ELR (cell line): Measurements from ENCODE around the gene ACTRT2.

Experiments used
- DNase-seq: peaks from one replicate; pipeline ENCODE4 v3.0.0-alpha.2; 2015; ENCODE audit warnings: low read depth

Gene ACTRT2

DNA sequence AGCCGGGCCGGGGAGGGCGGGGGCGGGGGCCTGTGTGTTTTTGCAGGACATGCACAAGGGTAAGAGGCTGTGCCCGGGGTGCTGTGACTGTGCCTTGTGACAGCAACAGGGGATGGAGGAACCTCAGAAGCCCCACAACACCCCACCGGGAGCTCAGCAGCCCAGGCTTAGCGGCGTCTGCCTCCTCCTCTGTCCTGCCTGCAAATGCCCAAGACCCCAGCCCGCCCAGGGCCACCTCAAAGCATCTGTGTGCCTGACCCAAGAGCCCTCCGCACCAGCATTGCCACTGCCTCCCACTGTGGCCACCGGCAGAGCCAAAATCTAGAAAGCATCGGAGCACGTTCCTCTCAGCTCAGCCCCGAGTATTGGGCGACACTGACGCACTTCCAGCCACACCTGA lies 2.7 kb upstream of the ACTRT2 start:
- no peak for DNase-seq

DNA sequence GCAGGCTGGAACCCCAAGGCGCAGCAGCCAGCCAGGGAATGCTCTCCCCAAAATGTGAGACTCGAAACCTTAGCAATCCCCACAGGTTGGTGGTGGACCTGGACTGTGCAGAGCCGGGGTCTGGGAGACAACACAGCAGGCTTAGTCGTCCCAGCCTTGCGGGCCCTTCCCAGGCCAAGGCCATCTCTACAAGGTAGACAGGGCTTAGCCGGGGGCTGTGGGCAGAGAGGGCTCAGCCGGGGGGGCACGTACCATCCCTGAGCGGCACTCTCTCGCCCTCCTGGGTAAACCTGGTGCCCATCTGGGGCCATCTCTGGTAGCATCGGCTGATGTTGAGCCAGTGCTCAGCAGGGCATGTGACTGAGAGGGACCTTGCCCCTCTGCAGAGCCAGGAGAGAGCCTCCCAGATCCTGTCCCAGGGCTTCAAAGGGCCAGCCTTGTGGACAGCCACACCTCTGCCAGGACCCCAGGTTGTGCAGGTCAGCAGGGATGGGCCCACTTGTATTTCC lies 2.2 kb upstream of the ACTRT2 start:
- no peak for DNase-seq

DNA sequence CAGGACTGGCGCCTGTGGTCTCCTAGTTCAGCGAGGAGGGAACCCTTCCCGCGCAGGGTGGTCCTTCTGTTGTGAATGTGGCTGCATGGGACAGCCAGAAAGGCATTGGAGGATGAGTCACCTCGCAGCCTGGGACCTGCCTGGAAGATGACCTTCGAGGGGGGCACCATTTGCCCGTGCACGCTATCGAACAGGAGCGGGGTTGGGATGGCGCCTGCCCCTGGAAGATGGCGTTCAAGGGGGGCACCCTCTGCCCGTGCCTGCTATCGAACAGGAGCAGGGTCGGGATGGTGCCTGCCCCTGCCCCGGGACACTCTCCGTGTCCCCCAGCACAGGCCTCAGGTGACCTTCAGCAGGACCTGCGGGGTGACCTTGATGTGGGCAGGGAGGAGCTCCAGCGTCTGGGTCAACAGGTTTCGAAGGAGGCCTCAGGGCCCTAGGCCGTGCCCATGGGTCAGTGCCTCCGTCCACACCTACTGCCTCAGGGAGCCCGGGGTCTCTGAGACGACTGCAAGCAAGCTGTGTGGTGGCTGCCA lies 1.7 kb upstream of the ACTRT2 start:
- DNase-seq, result no peak

DNA sequence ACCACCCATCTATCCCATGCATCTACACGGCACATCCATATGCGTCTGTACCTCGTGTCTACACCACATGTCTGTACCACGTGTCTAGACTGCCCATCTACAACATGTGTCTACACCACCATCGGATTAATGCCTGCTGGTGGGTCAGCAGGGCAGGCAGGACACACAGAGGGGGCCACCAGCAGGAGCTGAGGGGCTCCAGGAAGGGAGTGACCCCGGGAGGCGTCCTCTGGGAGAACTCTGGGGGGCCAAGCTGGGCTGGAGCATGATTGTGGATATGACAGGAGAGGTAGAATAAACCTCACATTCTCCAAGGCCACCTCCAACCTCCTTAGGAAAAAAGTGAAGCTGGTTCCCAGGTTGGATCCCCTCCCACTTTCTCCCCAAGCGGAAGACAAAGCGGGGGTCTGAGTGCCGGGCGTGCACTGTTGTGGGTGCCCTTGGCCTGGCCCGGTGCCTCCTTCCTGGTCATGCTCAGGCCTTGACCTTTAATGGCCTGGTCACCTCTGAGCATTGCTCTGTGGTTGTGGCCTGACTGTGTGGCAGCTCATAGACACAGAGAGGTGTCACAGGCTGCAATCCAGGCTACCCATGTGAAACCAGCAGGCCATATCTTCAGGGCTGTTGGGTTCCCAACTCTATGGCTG lies 881 bp upstream of the ACTRT2 start:
- DNase-seq, result no peak

DNA sequence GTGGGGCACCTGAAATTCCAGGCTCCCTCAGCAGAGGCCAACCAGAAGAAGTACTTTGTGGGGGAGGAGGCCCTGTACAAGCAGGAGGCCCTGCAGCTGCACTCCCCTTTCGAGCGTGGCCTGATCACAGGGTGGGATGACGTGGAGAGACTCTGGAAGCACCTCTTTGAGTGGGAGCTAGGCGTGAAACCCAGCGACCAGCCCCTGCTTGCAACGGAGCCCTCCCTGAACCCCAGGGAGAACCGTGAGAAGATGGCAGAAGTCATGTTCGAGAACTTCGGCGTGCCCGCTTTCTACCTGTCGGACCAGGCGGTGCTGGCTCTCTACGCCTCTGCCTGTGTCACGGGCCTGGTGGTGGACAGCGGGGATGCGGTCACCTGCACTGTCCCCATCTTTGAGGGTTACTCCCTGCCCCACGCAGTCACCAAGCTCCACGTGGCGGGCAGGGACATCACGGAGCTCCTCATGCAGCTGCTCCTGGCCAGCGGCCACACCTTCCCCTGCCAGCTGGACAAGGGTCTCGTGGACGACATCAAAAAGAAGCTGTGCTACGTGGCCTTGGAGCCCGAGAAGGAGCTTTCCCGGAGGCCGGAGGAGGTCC lies 634 bp downstream of the ACTRT2 start:
- DNase-seq, result no peak

DNA sequence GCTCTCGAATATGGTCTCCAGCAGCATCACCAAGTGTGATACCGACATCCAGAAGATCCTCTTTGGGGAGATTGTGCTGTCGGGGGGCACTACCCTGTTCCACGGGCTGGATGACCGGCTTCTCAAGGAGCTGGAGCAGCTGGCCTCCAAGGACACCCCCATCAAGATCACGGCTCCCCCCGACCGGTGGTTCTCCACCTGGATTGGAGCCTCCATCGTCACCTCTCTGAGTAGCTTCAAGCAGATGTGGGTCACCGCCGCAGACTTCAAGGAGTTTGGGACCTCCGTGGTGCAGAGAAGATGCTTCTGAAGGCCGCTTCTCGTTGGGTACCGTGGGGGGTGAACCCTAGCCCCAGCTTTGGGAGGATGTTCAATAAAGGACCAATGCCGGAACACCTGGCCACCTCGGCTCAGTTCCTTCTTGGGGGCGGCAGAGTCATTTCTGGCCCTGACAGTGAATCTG lies 1.3 kb downstream of the ACTRT2 start:
- no peak for DNase-seq

DNA sequence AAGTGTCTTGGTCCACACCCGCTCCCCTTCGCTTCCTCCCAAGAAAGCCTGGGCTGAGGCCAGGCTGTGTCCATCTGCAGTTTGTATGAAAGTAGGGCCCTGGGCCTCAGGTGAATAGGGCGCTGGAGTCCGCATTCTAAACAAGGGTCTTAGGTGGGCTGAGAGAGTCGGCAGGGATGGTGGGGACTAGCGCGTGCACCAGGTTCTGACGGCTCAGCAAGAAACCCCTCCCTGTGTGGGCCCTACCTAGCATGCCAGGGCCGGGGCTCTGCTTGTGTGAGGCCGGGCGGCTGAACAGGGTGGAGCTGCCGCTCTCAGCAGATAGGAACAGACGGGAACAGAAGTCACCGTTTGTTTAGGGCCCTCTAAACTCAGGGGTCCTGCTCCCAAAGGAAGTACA lies 1.7 kb downstream of the ACTRT2 start:
- no peak for DNase-seq

DNA sequence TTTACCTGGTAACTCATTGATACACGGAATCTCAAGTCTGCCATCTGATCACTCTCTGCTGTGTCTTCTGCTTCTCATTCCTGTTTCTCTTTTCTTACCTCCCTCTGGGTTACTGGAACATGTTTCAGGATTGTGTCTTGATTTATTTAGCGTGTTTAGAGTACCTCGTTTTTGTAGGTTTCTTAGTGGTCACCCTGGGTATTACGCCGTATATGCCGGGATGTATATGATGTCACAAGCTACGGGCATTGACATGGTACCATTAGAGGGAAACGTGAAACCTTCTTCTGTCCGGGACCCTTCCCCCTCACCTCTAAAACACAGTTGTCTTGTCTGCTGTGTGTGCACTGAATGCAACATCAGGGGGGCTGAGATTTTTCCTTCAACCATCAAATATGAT lies 2.8 kb downstream of the ACTRT2 start:
- no peak for DNase-seq

DNA sequence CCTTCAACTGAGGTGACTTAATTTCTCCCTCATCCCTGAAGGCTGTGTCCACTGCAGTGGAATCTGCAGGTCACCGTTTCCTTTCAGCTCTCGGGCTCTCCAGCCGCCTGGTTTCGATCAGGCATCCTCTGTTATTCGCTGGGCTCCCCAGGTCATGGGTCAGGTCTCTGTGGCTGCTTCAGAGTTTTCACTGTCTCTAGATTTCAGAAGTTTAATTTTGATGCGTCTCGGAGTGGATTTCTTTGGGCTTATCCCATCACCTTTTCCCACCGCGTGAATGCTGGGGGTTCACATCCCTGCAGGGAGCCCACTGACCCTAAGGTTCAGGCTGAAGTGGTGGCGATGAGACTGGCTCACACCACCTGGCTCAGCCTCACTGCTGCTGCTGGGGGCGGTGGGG lies 3.3 kb downstream of the ACTRT2 start:
- no peak for DNase-seq

DNA sequence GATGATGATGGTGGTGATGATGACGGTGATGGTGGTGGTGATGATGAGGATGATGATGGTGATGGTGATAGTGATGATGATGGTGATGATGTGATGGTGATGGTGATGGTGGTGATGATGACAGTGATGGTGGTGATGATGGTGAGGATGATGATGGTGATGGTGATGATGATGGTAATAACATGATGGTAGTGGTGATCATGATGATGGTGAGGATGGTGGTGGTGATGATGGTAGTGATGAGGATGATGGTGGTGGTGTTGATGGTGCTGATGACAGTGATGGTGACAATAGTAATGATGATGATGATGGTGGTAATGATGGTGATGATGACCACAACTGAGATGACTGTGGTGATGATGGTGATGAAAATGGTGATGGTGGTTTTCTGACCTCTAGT lies 4.9 kb downstream of the ACTRT2 start:
- DNase-seq, result no peak

DNA sequence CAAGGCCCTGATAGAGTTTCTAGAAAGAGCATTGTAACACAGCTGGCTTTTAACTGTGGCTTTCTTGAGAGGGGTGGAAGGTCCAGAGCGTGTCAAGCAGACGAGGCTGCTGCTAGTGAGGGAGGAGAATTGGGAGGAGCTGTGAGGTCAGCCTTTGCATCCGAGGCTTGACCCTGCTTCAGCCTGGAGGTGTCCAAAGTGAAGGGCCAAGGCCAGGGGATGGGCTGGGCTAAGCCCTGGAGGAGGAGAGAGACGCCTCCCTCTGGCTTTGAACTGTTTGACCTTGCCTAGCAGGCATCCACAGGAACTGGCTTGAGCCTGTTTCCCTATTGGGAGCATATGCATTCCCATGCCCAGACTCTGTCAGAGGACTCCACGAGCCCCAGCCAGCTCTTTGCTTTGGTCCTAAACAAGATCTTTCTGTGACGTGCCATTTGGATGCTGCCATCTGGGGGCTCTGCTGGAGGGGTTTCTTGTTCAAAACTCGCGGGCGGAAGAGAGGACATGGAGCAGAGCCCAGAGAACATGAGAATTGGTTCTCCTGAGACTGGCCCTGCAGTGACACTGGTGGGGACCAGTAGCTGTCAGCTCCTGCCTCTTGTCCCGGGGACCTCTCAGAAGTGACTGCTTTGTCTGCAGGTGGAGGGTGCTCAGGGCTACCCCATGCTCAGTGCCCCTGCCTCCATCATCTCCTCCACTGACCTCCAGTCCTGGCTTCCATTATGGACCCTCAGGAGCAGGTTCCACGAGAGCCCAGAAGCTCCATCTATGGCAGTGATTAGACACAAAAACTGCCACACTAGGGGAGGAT lies 5.5 kb downstream of the ACTRT2 start:
- no peak for DNase-seq

DNA sequence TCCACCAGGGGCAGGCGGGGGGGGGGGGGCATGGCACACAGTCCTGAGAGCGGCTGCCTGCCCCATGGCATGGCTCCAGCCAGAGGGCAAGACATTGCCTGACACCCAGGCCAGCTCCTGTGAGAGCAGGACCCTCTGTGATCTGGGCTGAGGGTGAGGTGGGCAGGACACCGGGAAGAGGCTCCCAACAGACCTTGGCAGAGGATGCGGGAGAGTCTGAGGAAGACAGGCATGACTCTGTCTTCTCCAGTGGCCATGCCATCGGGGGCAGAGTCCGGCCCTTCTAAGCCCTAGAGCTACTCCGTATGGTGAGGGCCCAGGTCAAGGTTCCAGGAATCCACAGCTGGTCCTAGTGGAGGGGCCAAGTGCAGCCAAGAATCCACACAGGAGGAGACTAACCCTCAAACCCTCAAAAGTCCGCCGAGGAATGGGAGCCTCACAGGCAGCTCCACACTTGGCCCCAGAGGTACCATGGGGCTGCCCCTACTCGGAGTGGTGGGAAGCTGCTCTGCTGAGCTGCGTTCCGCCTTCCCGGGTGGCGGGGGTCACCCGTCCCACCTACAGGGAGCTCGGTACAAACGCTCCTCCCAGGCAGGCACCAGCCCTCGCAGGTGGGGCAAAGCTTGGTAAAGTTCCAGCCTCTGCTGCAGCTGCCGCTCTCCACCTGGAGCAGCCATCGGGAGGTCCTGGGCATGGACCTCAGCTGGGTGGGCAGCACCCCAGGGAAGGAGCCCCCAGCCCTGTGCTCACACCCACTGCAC lies 6.5 kb downstream of the ACTRT2 start:
- DNase-seq, result no peak

DNA sequence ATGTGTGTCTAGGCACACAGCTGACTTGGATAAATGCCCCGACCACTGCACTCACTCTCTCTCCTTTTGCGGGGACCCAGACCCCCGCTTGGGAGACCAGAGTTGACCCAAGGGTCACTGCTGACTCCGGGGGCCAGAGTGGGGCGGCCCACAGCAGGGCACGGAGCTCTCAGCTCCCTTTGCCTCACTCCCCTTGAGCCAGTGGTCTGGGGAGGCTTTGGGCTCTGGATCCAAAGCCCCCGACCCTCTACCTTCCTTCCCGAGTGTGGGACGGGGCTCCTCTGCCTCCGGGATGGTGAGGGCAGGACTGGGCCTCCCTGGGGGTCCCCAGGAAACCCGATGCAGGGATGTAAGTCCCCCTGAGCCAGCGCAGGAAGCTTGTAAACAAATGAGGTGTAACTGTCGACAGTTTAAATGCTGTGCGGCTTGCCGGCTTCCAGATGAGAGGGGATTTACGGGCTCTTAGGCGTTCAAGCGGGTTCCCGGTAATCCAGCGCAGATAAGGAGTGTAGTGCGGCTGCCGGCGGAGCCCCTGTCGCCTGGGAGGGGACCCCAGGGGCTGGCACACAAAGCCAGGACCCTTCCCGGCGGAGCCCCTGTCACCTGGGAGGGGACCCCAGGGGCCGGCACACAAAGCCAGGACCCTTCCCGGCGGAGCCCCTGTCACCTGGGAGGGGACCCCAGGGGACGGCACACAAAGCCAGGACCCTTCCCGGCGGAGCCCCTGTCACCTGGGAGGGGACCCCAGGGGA lies 7.4 kb downstream of the ACTRT2 start:
- DNase-seq, result no peak

DNA sequence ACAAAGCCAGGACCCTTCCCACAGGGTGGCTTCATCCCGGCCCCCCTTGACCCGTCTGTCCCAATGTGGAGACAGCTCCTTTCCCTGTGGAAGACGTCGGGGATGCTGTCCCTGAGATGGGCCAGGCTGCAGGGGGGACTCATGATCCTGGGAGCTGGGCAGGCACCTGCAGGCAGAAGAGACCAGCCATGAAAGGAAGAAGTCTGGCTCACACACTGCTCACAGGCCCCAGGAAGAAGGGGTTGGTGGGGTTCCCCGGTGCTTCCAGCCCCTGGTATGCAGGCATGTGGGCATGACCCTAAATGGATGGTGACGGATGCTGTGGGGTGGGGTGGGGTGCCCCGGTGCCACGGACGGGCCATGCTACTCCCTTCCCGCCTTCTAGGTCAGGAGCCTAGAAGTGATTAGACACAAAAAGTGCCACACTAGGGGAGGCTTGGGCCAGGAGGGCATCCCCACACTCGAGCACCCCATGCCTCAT lies 8.3 kb downstream of the ACTRT2 start:
- no peak for DNase-seq

DNA sequence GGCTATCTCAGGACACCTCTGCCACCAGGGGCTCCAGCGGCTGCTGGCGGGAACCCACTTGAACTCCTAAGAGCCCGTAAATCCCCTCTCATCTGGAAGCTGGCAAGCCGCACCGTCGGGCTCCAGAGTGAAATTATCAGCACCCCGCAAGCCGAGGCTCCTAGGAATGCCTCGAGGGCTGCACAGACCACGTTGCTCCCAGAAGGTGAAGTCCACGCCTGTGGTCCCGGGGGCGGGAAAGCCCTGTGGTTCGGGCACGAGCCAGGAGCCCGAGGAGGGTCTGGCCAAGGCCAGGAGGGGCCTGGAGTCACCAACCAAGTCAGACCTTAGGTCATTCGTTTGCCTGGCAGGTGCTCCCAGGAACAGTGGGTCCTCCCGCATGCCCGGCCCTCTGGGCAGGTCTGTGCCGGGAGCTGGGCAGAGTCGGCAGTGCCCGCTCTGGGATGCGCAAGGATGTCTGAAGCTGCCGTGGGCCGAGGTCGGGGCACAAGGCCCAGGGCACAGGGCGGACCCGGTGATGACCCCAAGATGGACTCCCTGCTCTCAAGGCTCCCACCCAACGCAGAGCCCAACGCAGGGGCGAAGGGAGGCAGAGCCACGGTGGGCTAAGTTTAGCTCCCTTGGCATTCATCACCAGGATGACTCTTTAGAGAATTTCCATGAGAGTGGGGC lies 8.9 kb downstream of the ACTRT2 start:
- DNase-seq, result no peak

DNA sequence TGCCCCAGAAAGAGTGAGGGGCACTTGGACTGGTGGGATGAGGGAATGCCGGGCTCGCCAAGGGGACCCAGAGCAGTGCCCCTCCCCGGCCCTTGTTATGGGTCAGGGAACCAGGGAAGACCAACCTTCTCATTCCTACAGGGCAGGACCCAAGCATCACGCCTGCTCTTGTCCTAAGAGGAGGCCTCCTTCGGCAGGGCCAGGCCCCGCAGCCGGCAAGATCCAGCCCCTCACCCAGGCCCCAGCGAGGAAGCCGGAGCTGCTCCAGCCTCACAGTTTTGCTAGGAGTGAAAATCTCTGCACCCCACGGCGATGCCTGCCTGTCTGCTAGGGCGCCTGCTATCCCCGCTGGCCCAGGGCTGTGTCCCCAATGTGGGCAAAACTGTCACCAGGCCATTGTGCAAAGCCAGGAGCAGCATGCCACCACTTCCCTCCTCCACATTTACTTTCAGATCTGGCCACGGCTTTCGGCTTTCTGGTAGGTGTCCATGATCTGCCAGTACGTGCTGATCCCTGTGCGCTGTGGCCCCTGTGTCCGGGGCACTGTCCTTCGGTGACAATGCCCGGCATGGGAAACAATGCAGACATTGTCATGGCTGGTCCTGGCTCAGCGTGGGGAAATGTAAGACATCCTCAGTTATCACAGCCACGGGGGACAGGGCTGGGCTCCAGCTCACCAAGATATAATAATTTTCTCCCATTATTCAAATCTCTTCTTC lies 9.6 kb downstream of the ACTRT2 start:
- no peak for DNase-seq

DNA sequence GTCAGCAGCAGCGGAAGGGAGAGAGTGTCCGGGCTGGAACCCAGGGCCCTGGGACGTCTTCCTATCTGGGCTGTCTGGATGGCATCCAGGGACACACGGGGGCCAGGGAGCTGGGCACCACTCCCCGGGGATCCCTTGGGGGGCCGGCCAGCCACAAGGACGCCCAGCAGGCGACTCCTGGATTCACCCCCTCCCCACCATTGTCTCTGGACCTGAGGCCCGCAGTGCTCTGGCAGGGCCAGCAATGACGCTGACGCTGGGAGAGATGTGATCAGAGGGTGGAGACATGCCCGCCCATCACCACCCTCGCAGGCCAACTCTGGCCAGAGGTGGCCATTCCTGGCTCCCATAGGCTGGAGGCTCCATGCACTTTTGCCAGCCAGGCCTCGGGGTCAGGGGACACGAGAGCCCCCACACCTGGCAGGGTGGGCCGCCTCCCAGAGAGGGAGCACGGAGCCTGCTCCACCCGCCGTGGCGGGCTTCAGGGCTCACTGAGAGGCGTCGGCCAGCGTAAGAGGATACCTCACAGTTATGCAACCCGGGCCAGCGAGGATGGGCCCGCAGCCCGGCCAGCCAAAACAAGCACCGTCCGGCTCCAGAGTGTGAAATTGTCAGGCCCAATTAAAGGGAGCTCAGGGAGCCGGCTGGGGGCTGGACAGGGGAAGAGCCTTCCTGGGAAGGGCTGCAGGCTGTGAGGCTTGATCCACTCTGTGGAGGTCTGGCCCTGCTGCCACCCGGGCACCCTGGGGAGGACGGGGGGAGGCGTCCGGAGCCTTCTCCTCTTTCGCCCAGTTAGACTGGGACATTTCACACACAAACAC lies 10.3 kb downstream of the ACTRT2 start:
- no peak for DNase-seq

DNA sequence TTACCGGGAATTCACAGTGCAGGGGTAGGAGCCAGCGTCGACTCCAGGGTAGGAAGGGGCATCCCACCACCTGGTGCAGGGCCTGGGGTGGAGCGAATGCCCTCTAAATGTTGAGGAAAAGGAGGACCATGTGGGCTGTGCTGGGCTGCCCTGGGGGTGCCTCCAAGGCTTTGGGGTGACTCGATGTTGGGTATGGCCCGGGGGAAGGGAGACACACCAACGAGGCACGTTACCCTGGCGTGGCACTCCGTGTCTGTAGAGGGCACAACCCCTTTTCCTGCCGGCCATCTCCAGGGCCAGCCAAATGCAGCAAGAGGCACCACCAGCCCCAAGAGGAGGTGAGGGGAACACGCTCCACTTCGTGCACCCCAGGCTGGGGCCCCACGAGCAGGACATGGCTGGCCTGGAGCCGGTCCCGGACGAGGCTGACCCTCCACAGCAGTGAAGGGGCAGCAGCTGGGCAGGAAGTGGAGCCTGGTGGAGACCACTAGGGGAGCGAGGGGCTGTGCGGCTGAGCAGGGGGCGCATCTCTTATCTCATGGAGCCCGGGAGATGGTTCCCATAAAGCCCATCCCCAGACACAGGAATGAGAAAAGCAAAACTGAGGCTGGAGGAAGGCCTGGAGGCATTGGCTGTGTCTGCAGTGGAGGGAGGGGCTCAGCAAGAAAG lies 11.2 kb downstream of the ACTRT2 start:
- no peak for DNase-seq
